Glutamatergic neuron (in vitro differentiated cells): ENCODE results near the gene ODF4. TPM values are rescaled to one million over a fixed set of nuclear protein-coding genes. Genes with fewer than 3 reads are reported as not detected.
"Not testable (repeated sequence)": the region's sequence is repeated elsewhere in the genome, so short reads cannot be mapped to it uniquely, and the experiment has no call there.

Source experiments
- DNase-seq: peaks from one replicate; pipeline ENCODE4 v3.0.0; 2022
- H3K27ac Mint-ChIP-seq: one replicate; pipeline ENCODE4 v1.8.0; 2020; ENCODE audit warnings: mild to moderate bottlenecking, mixed read lengths, inconsistent platforms; ENCODE audit not compliant: unreplicated experiment
- H3K27me3 Mint-ChIP-seq: one replicate; pipeline ENCODE4 v1.8.0; 2020; ENCODE audit warnings: mild to moderate bottlenecking, moderate library complexity, mixed read lengths, inconsistent platforms; ENCODE audit not compliant: unreplicated experiment
- H3K36me3 Mint-ChIP-seq: one replicate; pipeline ENCODE4 v1.8.0; 2020; ENCODE audit warnings: mild to moderate bottlenecking, mixed read lengths, inconsistent platforms; ENCODE audit not compliant: unreplicated experiment
- H3K4me1 Mint-ChIP-seq: one replicate; pipeline ENCODE4 v1.8.0; 2020; ENCODE audit warnings: mild to moderate bottlenecking, low read depth, mixed read lengths, inconsistent platforms; ENCODE audit not compliant: unreplicated experiment
- H3K4me3 Mint-ChIP-seq: one replicate; pipeline ENCODE4 v1.8.0; 2020; ENCODE audit warnings: mild to moderate bottlenecking, mixed read lengths, inconsistent platforms; ENCODE audit not compliant: unreplicated experiment
- H3K9me3 Mint-ChIP-seq: one replicate; pipeline ENCODE4 v1.8.0; 2020; ENCODE audit warnings: mild to moderate bottlenecking, moderate library complexity, mixed read lengths, inconsistent platforms; ENCODE audit not compliant: unreplicated experiment
- total RNA-seq: library from RNA; stranded (reverse); fragmentation: NEBNext Ultra II Directional; extraction: Animal tissue kit (Norgen Biotek cat#: 25700); gene quantifications from one replicate; pipeline ENCODE4 v1.2.1, GENCODE V29; 2021; ENCODE audit not compliant: unreplicated experiment
- TF ChIP-seq, protein P1 (sequence below): fragments of 200-600 bp; sonication (generic); IDR thresholded peaks from one replicate; pipeline ENCODE4 v1.5.0; 2021; ENCODE audit not compliant: partially characterized antibody, unreplicated experiment

The ODF4 gene
- total RNA-seq, 1 donor from 2014 or later, result not detected

DNA sequence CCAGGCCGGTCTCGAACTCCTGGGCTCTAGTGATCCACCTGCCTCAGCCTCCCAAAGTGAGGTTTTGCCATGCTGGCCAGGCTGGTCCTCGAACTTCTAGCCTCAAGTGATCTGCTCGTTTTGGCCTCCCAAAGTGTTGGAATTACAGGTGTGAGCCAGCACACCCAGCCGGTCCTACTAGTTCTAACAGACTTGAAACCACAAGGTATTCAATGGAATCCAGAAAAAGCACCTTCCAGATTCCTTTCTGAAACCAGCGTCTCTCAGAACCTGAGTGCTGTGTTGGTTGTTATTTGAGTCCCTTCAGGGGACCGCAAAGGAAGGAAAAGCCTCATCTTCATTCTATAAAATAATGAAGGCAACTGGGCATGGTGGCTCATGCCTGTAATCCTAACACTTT is 32.8 kb downstream of the ODF4 start:
- no peak overlapping the region for H3K4me3 Mint-ChIP-seq

DNA sequence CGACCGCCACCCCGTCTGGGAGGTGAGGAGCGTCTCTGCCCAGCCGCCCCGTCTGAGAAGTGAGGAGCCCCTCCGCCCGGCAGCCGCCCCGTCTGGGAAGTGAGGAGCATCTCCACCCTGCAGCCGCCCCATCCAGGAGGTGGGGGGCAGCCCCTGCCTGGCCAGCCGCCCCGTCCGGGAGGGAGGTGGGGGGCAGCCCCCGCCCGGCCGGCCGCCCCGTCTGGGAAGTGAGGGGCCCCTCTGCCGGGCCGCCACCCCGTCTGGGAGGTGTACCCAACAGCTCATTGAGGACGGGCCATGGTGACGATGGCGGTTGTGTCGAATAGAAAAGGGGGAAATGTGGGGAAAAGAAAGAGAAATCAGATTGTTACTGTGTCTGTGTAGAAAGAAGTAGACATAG is 34.2 kb downstream of the ODF4 start:
- not testable (repeated sequence) for H3K9me3 Mint-ChIP-seq, H3K27me3 Mint-ChIP-seq, H3K4me3 Mint-ChIP-seq, DNase-seq
- peaks cover 12% of the 10 kb centered on the region for H3K4me1 Mint-ChIP-seq
- peak overlapping the region; percentile 85 for H3K27ac Mint-ChIP-seq
- peaks cover 14% of the 10 kb centered on the region for H3K36me3 Mint-ChIP-seq

More for the DNA sequence above, 32.8 kb downstream of the ODF4 start:
- peaks cover 6% of the 10 kb centered on the region for H3K27me3 Mint-ChIP-seq
- H3K9me3 Mint-ChIP-seq, result peaks cover 6% of the 10 kb centered on the region
- peaks cover 12% of the 10 kb centered on the region for H3K4me1 Mint-ChIP-seq
- no peak for DNase-seq
- TF ChIP-seq, protein P1, sequence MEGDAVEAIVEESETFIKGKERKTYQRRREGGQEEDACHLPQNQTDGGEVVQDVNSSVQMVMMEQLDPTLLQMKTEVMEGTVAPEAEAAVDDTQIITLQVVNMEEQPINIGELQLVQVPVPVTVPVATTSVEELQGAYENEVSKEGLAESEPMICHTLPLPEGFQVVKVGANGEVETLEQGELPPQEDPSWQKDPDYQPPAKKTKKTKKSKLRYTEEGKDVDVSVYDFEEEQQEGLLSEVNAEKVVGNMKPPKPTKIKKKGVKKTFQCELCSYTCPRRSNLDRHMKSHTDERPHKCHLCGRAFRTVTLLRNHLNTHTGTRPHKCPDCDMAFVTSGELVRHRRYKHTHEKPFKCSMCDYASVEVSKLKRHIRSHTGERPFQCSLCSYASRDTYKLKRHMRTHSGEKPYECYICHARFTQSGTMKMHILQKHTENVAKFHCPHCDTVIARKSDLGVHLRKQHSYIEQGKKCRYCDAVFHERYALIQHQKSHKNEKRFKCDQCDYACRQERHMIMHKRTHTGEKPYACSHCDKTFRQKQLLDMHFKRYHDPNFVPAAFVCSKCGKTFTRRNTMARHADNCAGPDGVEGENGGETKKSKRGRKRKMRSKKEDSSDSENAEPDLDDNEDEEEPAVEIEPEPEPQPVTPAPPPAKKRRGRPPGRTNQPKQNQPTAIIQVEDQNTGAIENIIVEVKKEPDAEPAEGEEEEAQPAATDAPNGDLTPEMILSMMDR, result no peak
- H3K36me3 Mint-ChIP-seq, result peaks cover 14% of the 10 kb centered on the region
- no peak overlapping the region for H3K27ac Mint-ChIP-seq

DNA sequence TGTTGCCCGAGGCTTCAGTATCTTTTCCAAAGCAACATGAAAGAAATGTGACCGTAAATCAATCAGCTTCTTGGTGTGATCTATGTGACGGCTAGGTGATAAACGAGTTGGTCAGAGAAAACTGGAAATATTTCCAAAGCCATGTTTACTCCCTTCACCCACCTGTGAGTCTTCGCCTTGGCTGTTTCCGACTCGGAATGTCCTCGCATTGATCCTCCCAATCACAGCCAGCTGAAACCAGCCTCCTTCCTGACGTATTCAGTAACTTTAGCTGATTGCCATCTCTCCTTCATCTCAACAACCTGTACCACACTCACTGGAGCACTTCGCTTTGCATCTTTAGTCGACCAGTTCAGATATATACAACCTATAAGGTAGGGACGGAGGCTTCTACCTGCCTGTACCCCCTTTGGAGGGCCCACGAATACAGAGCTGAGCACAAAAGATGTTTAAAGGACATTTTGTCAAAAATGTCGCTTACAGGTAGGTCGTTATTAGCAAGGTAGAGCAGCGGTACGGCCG is 36.2 kb downstream of the ODF4 start:
- TF ChIP-seq, protein P1, result no peak
- DNase-seq, result no peak
- Mint-ChIP-seq H3K9me3 (peaks cover 6% of the 10 kb centered on the region), H3K27ac (peak overlapping the region; percentile 94), H3K27me3 (peaks cover 6% of the 10 kb centered on the region), H3K4me1 (peaks cover 5% of the 10 kb centered on the region), H3K36me3 (no peaks in the 10 kb centered on the region), H3K4me3 (peak overlapping the region; percentile 96)

DNA sequence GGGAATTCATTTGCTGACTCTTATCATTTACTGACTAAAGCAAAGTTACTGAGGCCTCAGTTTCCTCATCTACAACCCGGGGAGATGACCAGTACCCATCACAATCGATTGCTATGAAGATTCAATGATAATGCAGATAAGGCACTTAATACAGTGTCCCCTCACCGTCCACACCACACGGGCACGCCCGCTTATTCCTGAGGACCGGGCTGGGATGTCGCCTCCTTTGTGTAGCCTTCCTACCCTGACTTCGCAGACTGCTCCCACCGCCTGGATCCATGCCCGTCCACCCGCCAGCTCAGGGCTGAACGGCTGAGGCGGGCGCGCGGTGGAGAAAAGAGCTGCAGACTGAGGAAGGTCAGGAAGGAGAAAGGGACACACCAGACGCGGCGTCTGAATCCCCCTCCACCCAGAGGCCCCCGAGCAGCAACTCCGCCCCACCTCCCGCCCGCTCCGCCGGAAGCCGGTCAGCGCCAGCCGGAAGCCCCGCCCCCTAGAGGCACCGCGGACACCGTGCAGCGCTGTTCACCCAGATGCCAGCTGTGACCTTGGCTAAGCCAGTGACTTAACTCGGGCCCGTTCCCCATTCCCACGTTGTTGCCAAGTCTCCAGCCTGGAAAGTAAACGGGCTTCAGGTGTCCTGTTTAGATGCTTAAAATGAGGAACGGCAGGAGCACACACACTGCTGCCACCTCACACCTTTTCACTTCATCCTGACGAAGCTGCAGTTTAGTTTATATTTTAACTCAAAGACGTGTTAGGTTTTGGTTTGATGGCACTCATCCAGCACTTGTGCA is 36.8 kb downstream of the ODF4 start, which contains the start of gene KRABD2:
Gene KRABD2 (minus strand): TSS at position 434 of the 797 bp plus-strand sequence.
- Mint-ChIP-seq H3K4me1 (peaks cover 8% of the 10 kb centered on the region), H3K27me3 (peaks cover 6% of the 10 kb centered on the region), H3K9me3 (peaks cover 6% of the 10 kb centered on the region), H3K36me3 (no peaks in the 10 kb centered on the region), H3K27ac (peak within 1 kb of the TSS; percentile 94), H3K4me3 (peak within 1 kb of the TSS; percentile 96)
- TF ChIP-seq, protein P1, result peak; percentile 72
- peak; percentile 98 for DNase-seq

DNA sequence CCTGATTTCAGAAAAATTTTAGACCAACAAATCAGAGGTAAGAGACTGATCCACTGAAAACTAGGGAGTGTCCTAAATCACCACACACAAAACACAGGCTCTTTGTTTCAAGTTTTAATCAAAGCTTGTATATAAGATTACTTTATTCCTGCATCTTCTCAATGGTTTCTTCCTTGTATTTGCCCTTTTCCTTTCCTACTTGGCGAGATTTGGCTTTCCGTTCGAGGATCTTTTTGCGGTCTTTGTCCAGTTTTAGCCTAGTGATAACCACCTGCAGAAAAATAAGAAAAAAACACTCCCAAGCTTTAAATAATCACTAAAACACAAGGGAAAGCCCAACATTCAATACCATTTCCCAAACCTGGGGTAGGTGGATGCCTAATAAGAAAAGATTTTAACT is 37.8 kb downstream of the ODF4 start:
- peak overlapping the region; percentile 65 for H3K27ac Mint-ChIP-seq
- no peaks in the 10 kb centered on the region for H3K36me3 Mint-ChIP-seq

DNA sequence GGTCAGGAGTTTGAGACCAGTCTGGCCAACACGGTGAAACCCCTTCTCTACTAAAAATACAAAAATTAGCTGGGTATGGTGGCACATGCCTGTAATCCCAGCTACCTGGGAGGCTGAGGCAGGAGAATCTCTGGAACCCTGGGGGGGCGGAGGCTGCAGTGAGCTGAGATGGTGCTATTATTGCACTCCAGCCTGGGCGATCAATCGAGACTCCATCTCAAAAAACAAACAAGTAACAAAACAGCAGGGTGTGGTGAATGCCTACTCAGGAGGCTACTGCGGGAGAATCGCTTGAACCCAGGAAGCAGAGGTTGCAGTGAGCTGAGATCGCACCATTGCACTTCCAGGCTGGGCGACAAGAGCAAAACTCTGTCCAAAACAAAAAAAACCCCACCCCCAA is 38.5 kb downstream of the ODF4 start:
- H3K27ac Mint-ChIP-seq, H3K36me3 Mint-ChIP-seq, H3K4me3 Mint-ChIP-seq, DNase-seq: not testable (repeated sequence)
- Mint-ChIP-seq H3K27me3 (peaks cover 10% of the 10 kb centered on the region), H3K4me1 (peaks cover 12% of the 10 kb centered on the region), H3K9me3 (peaks cover 11% of the 10 kb centered on the region)

More for the DNA sequence above, 37.8 kb downstream of the ODF4 start:
- DNase-seq, result no peak
- H3K4me3 Mint-ChIP-seq, result no peak overlapping the region
- H3K4me1 Mint-ChIP-seq, result peaks cover 11% of the 10 kb centered on the region
- H3K9me3 Mint-ChIP-seq, result peaks cover 7% of the 10 kb centered on the region
- peaks cover 3% of the 10 kb centered on the region for H3K27me3 Mint-ChIP-seq
- TF ChIP-seq, protein P1, result no peak
